Calu3 (cell line): ENCODE results near the gene NTPCR. TPM values are rescaled to one million over a fixed set of nuclear protein-coding genes. Genes with fewer than 3 reads are reported as not detected.

Source experiments
- BruUV-seq: library from RNA; stranded (reverse); fragments of 400-500 nt; replicated peaks from 2 replicates; lab custom pipeline; 2021; lab: Mats Ljungman, UMichigan
- CTCF ChIA-PET: fragments of 300-600 bp; sonication (Branson Sonifier 250); formaldehyde crosslinking; loops from one replicate; lab custom pipeline; 2022; ENCODE audit warnings: antibody characterized with exemption; lab: Charles Lee
- DNase-seq: peaks from one replicate; pipeline ENCODE4 v3.0.0; 2022
- H3K27ac Mint-ChIP-seq: one replicate; pipeline ENCODE4 v1.8.0; 2022; ENCODE audit warnings: mixed read lengths; ENCODE audit not compliant: unreplicated experiment
- H3K27me3 Mint-ChIP-seq: one replicate; pipeline ENCODE4 v1.8.0; 2022; ENCODE audit warnings: mixed read lengths; ENCODE audit not compliant: unreplicated experiment
- H3K36me3 Mint-ChIP-seq: one replicate; pipeline ENCODE4 v1.8.0; 2022; ENCODE audit warnings: mild to moderate bottlenecking, moderate library complexity, mixed read lengths; ENCODE audit not compliant: insufficient read depth, unreplicated experiment
- H3K4me1 Mint-ChIP-seq: one replicate; pipeline ENCODE4 v1.8.0; 2022; ENCODE audit warnings: mild to moderate bottlenecking, low read depth, mixed read lengths; ENCODE audit not compliant: unreplicated experiment
- H3K4me3 Mint-ChIP-seq: one replicate; pipeline ENCODE4 v1.8.0; 2022; ENCODE audit warnings: mild to moderate bottlenecking, low read depth, moderate library complexity, mixed read lengths; ENCODE audit not compliant: unreplicated experiment
- H3K9me3 Mint-ChIP-seq: one replicate; pipeline ENCODE4 v1.8.0; 2022; ENCODE audit warnings: low read depth, mixed read lengths; ENCODE audit not compliant: unreplicated experiment
- CTCF ChIP-seq: fragments of 200-600 bp; IDR thresholded peaks from one replicate; pipeline ENCODE4 v1.8.0; 2022; ENCODE audit warnings: antibody characterized with exemption; ENCODE audit not compliant: unreplicated experiment
- intact Hi-C: fragments of 100-400 bp; cut with micrococcal nuclease; formaldehyde crosslinking; loops from one replicate; pipeline ENCODE4 v1.10.0; 2022; ENCODE audit not compliant: unreplicated experiment
- total RNA-seq: library from RNA; stranded (reverse); gene quantifications from 2 replicates; pipeline ENCODE4 v1.2.3, GENCODE V29; 2022

The NTPCR gene
- total RNA-seq, 1 experiment from 2014 or later: 39.2 TPM

- no peaks in the 10 kb centered on the region for H3K36me3 Mint-ChIP-seq
- CTCF ChIA-PET: interaction anchor here (0.5 kb wide), 1 partner anchor 11 kb away, joined by 3 read pairs; no protein-coding TSS in a partner anchor
These were observed 22.4 kb upstream of the NTPCR start for GRCh38 chr1:232927830-232928505.

GRCh38 chr1:232932486-232933425 lies 17.7 kb upstream of the NTPCR start:
- Mint-ChIP-seq H3K27me3 (peaks cover 45% of the 10 kb centered on the region), H3K27ac (no peak overlapping the region), H3K9me3 (no peaks in the 10 kb centered on the region), H3K4me3 (no peak overlapping the region), H3K4me1 (no peaks in the 10 kb centered on the region), H3K36me3 (no peaks in the 10 kb centered on the region)
- CTCF ChIA-PET: interaction anchor here (0.6 kb wide), 1 partner anchor 567 kb away, joined by 5 read pairs; no protein-coding TSS in a partner anchor
- intact Hi-C loops: no loop called here
- no peak for TF ChIP-seq CTCF
- DNase-seq: no peak
- no TSS peak for BruUV-seq

More at GRCh38 chr1:232927830-232928505, 22.4 kb upstream of the NTPCR start:
- H3K27me3 Mint-ChIP-seq: peaks cover 48% of the 10 kb centered on the region
- no TSS peak for BruUV-seq
- no peaks in the 10 kb centered on the region for H3K4me1 Mint-ChIP-seq
- H3K27ac Mint-ChIP-seq: no peak overlapping the region
- intact Hi-C loops: no loop called here
- no peaks in the 10 kb centered on the region for H3K9me3 Mint-ChIP-seq
- TF ChIP-seq CTCF: no peak
- DNase-seq: no peak
- H3K4me3 Mint-ChIP-seq: no peak overlapping the region

GRCh38 chr1:232936941-232937340 lies 13.5 kb upstream of the NTPCR start:
- no peak overlapping the region for H3K27ac Mint-ChIP-seq
- H3K36me3 Mint-ChIP-seq: no peaks in the 10 kb centered on the region
- H3K27me3 Mint-ChIP-seq: peaks cover 42% of the 10 kb centered on the region
- CTCF ChIA-PET: no interaction called here
- H3K9me3 Mint-ChIP-seq: no peaks in the 10 kb centered on the region
- TF ChIP-seq CTCF: no peak
- intact Hi-C loops: no loop called here
- BruUV-seq: no TSS peak
- H3K4me1 Mint-ChIP-seq: no peaks in the 10 kb centered on the region
- DNase-seq: no peak
- no peak overlapping the region for H3K4me3 Mint-ChIP-seq

GRCh38 chr1:232937741-232938375 lies 12.6 kb upstream of the NTPCR start:
- no peaks in the 10 kb centered on the region for H3K9me3 Mint-ChIP-seq
- CTCF ChIA-PET: no interaction called here
- no TSS peak for BruUV-seq
- TF ChIP-seq CTCF: no peak
- no peaks in the 10 kb centered on the region for H3K4me1 Mint-ChIP-seq
- no peaks in the 10 kb centered on the region for H3K36me3 Mint-ChIP-seq
- no peak for DNase-seq
- no peak overlapping the region for H3K27ac Mint-ChIP-seq
- intact Hi-C loops: no loop called here
- peaks cover 36% of the 10 kb centered on the region for H3K27me3 Mint-ChIP-seq
- H3K4me3 Mint-ChIP-seq: no peak overlapping the region
